Measurements from ENCODE around the gene STK39.

Gene STK39

DNA sequence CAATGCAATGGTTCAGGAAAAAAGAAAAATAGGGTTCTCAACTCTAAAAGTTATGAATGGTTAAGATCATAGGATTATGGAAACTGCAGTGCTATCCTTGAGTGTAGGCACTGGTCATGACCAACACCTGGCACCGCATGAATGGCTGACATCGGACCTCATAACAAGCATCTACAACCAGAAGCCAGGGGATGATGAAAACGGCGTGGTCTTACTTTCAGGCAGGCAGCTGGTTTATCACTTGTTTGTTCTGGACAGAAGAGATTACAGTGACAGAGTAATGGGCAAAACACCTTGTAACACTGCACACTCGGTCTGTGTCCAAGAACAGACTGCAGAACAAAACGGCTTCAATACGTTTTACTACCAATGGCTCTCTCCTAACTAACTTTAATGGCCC is 132.8 kb downstream of the STK39 start:
- no peaks in the 10 kb centered on the region for H4K20me1 ChIP-seq (ENCODE audit: insufficient read depth, low read length)
- H3K4me3 ChIP-seq (ENCODE audit: low read depth in 1 of 2, low read length in 2 of 2) = no peak overlapping the region
- H3K36me3 ChIP-seq (ENCODE audit: insufficient read depth, low read length) = peaks cover 19% of the 10 kb centered on the region
- no peaks in the 10 kb centered on the region for H3K9me3 ChIP-seq (ENCODE audit: insufficient read depth, low read length, severe bottlenecking)
- H3K9ac ChIP-seq (ENCODE audit: low read depth, low read length) = no peak overlapping the region
- no peaks in the 10 kb centered on the region for H3K4me1 ChIP-seq (ENCODE audit: insufficient read depth, low read length)
- DNase-seq = no peak
- H3K79me2 ChIP-seq (ENCODE audit: insufficient read depth, low read length) = no peaks in the 10 kb centered on the region
- no peak overlapping the region for H3K4me2 ChIP-seq (ENCODE audit: insufficient read depth, low read length)
- no peak overlapping the region for H3K27ac ChIP-seq (ENCODE audit: low read length)
- ATAC-seq (ENCODE audit: insufficient read depth, low read depth) = no peak
- no peak overlapping the region for H2AFZ ChIP-seq (ENCODE audit: low read depth, low read length)
- TF ChIP-seq CTCF (IDR thresholded peaks at IDR 0.05; ENCODE audit: borderline replicate concordance, extremely low read depth, low read length, poor library complexity, severe bottlenecking) (no peak), EZH2 (IDR thresholded peaks at IDR 0.05; ENCODE audit: borderline replicate concordance, low read depth, low read length, severe bottlenecking) (no peak)
- no peaks in the 10 kb centered on the region for H3K27me3 ChIP-seq (ENCODE audit: insufficient read depth, low read length, poor library complexity)

- Histone ChIP-seq H3K9ac (ENCODE audit: low read depth, low read length) (no peak overlapping the region), H3K4me2 (ENCODE audit: insufficient read depth, low read length) (no peak overlapping the region), H4K20me1 (ENCODE audit: insufficient read depth, low read length) (no peaks in the 10 kb centered on the region), H3K27me3 (ENCODE audit: insufficient read depth, low read length, poor library complexity) (no peaks in the 10 kb centered on the region), H3K4me3 (ENCODE audit: low read depth in 1 of 2, low read length in 2 of 2) (no peak overlapping the region), H3K4me1 (ENCODE audit: insufficient read depth, low read length) (no peaks in the 10 kb centered on the region), H3K79me2 (ENCODE audit: insufficient read depth, low read length) (no peaks in the 10 kb centered on the region), H3K36me3 (ENCODE audit: insufficient read depth, low read length) (peaks cover 19% of the 10 kb centered on the region), H3K9me3 (ENCODE audit: insufficient read depth, low read length, severe bottlenecking) (no peaks in the 10 kb centered on the region), H2AFZ (ENCODE audit: low read depth, low read length) (no peak overlapping the region), H3K27ac (ENCODE audit: low read length) (no peak overlapping the region)
- TF ChIP-seq EZH2 (IDR thresholded peaks at IDR 0.05; ENCODE audit: borderline replicate concordance, low read depth, low read length, severe bottlenecking) (no peak), CTCF (IDR thresholded peaks at IDR 0.05; ENCODE audit: borderline replicate concordance, extremely low read depth, low read length, poor library complexity, severe bottlenecking) (no peak)
- DNase-seq = no peak
- no peak for ATAC-seq (ENCODE audit: insufficient read depth, low read depth)
These were observed 133.4 kb downstream of the STK39 start for GRCh38 chr2:168114040-168114439.

- Histone ChIP-seq H3K4me2 (ENCODE audit: insufficient read depth, low read length) (no peak overlapping the region), H3K9ac (ENCODE audit: low read depth, low read length) (no peak overlapping the region)
These were observed 140.1 kb downstream of the STK39 start for GRCh38 chr2:168107322-168107721.

More at GRCh38 chr2:168107322-168107721, 140.1 kb downstream of the STK39 start:
- ATAC-seq (ENCODE audit: insufficient read depth, low read depth) = no peak
- Histone ChIP-seq H3K79me2 (ENCODE audit: insufficient read depth, low read length) (no peaks in the 10 kb centered on the region), H3K9me3 (ENCODE audit: insufficient read depth, low read length, severe bottlenecking) (no peaks in the 10 kb centered on the region), H3K4me3 (ENCODE audit: low read depth in 1 of 2, low read length in 2 of 2) (no peak overlapping the region), H3K4me1 (ENCODE audit: insufficient read depth, low read length) (no peaks in the 10 kb centered on the region), H2AFZ (ENCODE audit: low read depth, low read length) (no peak overlapping the region), H4K20me1 (ENCODE audit: insufficient read depth, low read length) (no peaks in the 10 kb centered on the region), H3K27me3 (ENCODE audit: insufficient read depth, low read length, poor library complexity) (no peaks in the 10 kb centered on the region), H3K27ac (ENCODE audit: low read length) (no peak overlapping the region), H3K36me3 (ENCODE audit: insufficient read depth, low read length) (no peaks in the 10 kb centered on the region)
- no peak for DNase-seq
- TF ChIP-seq CTCF (IDR thresholded peaks at IDR 0.05; ENCODE audit: borderline replicate concordance, extremely low read depth, low read length, poor library complexity, severe bottlenecking) = no peak
- TF ChIP-seq EZH2 (IDR thresholded peaks at IDR 0.05; ENCODE audit: borderline replicate concordance, low read depth, low read length, severe bottlenecking) = no peak
